GM21825 (cell line): ENCODE measurements around the gene NPFFR1.
"Not testable (repeated sequence)": the region's sequence is repeated elsewhere in the genome, so short reads cannot be mapped to it uniquely, and the experiment has no call there.

Source experiments
- ATAC-seq: cut with Tn5 transposase; IDR thresholded peaks from one replicate; pipeline ENCODE4 v1.9.1; 2021; ENCODE audit warnings: mild to moderate bottlenecking, moderate library complexity; ENCODE audit not compliant: unreplicated experiment

The NPFFR1 gene

DNA sequence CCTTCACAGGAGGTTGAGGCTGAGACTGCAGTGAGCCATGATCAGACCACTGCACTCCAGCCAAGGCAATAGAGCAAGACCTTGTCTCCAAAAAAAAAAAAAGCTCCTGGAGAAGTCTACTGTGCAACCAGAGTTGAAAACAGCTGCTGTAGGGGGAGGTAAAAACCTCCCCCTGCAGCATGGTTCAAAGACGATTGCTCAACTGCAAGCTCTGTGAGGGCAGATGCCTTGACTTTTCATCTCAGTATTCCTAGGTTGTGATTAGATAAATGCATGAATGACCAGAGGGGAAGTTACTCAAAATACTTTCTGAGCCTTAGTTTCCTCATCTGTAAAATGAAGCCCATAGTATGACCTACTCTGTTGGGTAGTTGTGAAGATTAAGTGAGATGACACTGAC, 25.6 kb downstream of the NPFFR1 start:
- ATAC-seq: no peak

- ATAC-seq: not testable (repeated sequence)
Measured at GRCh38 chr10:70257816-70258215, 26.0 kb downstream of the NPFFR1 start.

GRCh38 chr10:70256463-70256862, 27.3 kb downstream of the NPFFR1 start:
- ATAC-seq: no peak

DNA sequence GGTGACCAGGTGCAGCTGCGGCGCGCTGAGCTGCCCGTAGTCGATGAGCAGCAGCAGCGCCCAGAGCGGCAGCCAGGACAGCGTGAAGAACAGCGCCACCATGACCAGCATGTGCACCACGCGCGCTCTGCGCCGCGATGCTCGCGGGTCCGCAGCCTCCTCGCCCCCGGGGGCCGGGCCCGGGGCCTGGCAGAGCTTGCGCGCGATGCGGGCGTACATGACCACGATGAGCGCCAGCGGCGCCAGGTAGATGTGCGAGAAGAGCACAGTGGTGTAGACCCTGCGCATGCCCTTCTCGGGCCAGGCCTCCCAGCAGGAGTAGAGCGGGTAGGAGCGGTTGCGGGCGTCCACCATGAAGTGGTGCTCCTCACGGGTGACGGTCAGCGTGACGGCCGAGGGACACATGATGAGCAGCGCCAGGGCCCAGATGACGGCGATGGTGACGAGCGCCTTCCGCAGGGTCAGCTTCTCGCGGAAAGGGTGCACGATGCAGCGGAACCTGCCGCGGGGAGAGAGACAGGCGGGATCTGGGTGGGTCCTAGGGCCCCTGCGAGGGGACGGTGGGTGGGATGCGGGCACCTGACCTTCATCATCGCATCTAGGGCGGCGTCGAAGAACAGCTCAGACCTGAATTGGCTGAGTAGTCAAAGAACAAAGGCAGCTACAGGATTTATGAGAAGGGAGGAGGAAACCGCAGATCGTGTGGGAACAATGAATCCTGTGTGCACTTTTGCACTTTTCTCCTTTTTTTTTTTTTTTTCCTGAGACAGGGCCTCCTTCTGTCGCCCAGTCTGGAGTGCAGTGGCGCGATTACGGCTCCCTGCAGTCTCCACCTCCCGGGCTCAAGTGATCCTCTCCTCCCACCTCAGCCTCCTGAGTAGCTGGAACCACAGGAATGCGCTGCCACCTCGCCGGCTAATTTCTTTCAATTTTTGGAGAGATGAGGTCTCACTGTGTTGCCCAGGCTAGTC, 28.2 kb downstream of the NPFFR1 start:
- no peak for ATAC-seq

GRCh38 chr10:70254778-70255328, 29.0 kb downstream of the NPFFR1 start:
- ATAC-seq: no peak

DNA sequence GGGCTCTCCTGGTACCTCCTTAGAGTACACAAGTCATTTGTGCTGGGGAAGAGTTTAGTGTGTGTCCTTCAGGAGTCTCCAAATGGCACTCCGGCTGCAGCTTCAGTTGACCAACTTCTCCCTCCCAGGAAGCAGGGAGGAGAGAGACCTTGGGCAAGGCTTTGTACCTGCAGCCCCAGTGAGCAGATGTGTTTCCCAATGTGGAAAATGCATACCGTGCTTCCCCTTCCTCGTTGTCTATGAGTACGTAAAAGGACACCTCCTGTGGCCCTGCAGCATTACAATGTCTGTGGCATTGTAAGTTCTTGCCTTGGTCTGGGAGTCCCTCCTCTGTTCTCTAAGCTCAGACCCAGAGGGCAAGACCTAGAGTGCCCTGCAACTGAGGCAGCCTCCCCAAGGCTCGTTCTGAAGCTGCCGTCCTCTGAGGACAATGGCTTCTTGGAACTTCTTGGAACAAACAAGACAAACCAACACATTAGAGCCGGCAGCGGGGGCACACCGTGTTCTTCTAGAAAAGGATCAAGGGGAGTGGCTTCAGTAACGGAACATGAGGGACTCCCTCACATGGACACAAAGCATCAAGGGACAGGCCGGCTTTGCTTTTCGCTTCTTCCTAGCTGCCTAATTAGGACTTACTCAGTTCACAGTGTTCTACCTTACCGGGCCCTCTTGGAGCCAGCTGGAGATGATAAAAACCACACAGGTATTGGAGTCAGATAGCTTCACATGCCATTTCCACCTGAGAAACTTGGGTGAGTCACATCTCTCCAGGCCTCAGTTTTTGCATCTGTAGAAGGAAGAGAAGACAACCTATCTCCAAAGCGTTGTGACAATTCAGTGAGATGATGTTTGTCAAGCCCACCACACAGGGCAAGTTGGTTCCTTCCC, 29.7 kb downstream of the NPFFR1 start:
- no peak for ATAC-seq

GRCh38 chr10:70250961-70251680, 32.7 kb downstream of the NPFFR1 start:
- no peak for ATAC-seq

DNA sequence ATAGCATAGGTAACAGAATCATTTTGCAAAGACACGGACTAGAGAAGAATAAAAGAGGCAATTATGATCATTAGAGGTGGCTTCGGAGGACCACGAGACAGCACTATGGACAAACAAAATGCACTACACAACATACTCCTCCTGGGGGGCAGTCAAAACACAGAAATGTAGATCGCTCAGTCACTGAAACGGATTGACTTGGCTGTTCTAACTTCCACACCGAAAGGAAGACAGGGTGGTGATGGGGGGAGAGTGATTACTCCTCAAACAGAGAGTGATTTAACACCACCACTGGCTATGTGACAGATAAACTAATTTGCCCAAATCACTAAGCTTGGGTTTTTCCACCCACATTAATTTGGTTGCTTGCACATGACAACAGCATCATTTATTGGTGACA, 36.4 kb downstream of the NPFFR1 start:
- ATAC-seq: no peak

DNA sequence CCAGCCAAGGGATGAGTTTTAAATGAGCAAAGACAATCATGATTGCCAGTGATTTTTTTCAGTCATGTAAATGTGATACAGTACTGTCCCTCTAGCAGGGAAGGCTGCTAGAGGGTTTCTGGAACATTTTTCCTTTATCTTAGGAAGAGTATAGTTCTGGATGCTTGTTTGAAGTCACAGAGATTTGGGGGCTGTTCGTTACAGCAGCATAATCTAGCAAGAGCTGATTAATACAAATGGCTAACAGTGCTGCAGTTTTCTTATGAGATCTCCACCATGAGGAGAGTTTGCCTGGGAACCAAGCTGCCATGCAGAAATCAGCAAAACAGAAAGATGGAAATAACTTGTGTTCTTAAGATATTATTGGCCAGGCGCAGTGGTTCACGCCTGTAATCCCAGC, 42.7 kb downstream of the NPFFR1 start:
- no peak for ATAC-seq

DNA sequence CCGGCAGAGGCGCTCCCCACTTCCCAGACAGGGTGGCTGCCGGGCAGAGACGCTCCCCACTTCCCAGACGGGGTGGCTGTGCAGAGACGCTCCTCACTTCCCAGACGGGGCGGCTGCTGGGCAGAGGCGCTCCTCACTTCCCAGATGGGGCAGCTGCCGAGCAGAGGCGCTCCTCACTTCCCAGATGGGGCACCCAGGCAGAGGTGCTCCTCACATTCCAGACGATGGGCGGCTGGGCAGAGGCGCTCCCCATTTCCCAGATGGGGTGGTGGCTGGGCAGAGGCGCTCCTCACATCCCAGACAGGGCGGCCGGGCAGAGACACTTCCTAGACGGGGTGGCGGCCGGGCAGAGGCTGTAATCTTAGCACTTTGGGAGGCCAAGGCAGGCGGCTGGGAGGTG, 43.8 kb downstream of the NPFFR1 start:
- ATAC-seq: not testable (repeated sequence)

DNA sequence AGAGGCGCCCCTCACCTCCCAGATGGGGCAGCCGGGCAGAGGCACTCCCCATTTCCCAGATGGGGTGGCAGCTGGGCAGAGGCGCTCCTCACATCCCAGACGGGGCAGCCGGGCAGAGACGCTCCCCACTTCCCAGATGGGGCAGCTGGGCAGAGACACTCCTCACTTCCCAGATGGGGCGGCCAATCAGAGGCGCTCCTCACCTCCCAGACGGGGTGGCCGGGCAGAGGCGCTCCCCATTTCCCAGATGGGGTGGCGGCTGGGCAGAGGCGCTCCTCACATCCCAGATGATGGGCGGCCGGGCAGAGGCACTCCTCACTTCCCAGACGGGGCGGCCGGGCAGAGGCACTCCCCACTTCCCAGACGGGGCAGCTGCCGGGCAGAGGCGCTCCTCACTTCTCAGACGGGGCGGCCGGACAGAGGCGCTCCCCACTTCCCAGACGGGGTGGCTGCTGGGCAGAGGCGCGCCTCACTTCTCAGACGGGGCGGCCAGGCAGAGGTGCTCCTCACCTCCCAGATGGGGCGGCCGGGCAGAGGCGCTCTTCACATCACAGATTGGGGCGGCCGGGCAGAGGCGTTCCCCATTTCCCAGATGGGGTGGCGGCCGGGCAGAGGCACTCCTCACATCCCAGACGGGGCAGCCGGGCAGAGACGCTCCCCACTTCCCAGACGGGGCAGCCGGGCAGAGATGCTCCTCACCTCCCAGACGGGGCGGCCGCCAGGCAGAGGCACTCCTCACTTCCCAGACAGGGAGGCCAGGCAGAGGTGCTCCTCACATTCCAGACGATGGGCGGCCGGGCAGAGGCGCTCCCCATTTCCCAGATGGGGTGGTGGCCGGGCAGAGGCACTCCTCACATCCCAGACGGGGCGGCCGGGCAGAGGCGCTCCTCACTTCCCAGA, 44.5 kb downstream of the NPFFR1 start:
- ATAC-seq: not testable (repeated sequence)

GRCh38 chr10:70237958-70238536, 45.8 kb downstream of the NPFFR1 start:
- ATAC-seq: not testable (repeated sequence)

DNA sequence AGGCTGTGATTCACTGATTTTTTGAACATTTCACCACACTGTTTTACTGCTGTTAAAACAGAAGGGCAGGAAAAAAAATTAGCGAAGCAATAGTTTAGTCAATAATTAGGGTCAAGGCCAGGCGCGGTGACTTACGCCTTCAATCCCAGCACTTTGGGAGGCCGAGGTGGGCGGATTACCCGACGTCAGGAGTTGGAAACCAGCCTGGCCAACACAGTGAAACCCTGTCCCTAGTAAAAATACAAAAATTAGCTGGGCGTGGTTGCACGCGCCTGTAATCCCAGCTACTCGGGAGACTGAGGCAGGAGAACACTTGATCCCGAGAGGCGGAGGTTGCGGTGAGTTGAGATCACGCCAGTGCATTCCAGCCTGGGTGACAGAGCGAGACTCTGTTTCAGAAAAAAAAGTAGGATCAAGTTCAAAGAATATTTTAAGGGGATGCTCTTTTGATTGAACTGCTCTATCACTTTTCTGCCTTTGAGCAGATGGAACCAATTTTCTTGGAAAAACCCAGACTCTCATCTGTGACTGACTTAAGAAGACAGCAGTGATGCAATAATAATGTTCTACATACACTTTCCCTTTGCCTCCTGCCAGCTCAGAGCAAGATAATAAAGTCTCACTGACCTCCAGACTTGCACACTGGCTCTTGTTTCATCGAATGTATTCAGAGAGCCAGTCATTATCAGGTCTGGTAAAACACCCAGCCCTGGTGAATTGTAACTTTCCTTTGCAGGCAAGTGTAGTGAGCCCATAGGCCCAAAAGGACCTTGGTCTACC, 48.9 kb downstream of the NPFFR1 start:
- no peak for ATAC-seq

DNA sequence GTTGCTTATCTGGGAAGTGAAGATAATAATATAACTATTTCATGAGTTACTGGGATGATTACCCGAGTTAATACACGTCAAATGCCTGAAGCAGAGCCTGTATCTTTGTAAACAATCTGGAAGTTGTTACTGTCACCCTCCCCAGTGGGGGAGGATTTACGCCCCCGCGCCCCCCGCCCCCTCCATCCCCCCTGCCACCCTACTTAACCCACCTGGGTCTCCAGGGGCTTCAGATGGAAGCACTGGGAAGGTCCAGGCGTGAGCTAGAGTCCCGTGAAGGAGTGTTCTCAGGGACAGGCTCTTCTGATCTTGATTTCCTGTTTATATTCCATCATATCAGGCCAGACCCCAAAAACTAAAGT, 49.9 kb downstream of the NPFFR1 start:
- ATAC-seq: no peak

DNA sequence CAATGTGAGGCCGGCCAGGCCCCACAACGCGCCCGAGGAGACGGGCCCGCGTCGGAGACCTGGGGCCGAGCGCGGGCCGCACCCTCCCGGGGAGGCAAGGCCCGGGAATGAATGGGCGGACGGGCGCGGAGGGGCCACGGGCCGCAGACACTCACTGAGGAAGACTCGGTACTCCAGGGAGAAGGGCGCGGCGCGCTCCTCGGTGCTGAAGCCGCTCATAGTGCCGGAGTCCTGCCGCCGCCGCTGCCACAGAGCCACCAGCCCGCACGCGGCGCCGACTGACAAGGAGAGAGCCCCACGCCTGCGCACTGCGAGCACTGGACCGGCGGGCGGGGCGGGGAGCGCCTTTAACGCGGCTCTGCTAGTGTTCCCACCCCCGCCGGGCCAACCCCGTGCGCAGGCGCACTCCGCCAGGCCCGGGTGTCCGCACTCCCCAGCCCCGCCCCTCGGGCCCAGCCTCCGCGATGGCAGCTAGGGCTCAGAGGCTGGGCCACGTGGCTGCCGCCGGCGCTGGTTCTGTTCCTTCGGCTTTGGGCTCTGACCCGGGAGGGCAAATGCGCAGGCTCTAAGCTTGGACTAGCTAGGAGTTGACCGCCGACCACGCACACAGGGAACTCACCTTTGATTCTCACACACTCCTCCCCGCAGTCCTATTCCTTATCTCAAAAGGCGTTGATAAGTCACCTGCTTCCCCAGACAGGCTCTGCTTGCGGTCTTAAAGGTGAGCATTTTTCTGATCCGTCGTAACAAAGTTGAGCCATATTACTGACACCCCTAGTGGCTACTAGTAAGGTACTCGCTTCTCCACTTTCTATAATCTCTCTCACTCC, 50.5 kb downstream of the NPFFR1 start, which contains the start of gene PPA1:
PPA1 (minus strand) TSS at position 321 of the 830 bp plus-strand sequence; CDS start at position 219, 102 bp downstream.
- ATAC-seq: peak; percentile 86

GRCh38 chr10:70232859-70233108, 51.0 kb downstream of the NPFFR1 start:
- no peak for ATAC-seq

DNA sequence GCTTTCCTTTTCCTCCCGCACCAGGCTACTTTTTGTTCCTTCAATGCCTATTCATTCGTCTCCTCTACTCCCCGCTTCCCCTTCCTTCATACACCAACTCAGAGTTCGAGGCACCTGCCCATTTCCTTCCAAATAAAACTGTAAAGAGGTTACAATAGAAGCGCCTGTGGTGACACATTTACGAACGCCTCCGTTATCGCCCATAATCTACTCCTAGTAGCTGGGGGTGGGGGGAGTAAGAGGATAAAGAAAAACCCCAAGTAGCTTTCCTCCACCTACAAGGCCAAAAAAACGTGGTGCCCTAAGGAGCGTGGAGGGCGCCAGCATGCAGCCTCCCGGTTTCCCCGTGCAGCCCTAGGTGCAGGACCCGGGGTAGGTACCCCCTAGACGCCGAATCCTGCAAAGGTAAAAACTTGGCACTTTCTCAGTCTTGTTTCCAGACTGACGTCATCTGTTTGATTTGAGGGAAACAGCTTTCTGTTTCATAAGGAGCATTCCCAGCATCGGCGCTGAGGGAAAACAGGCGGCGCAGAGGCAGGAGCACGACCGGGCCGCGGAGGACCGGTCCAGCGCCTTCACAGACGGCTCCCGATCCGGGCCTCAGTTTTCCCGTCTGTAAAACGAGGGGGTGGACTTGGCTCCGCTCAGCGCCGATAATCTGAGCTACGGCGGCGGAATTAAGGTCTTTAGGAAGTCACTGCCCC, 51.5 kb downstream of the NPFFR1 start:
- ATAC-seq: no peak
